ENCODE measurements around the gene DDHD1. TPM values are rescaled to one million over a fixed set of nuclear protein-coding genes. Genes with fewer than 3 reads are reported as not detected.

DDHD1 gene
- total RNA-seq, 1 experiment from 2014 or later = 15.7 TPM

GRCh38 chr14:53109105-53110041 lies 43.8 kb downstream of the DDHD1 start:
- H3K56ac ChIP-seq (ENCODE audit: insufficient read length, low read depth, low read length) = no peak overlapping the region
- Mint-ChIP-seq H3K4me3 (no peak overlapping the region), H3K27ac (no peak overlapping the region), H3K4me1 (peaks cover 7 to 9% of the 10 kb centered on the region in 2 experiments), H3K36me3 (ENCODE audit: insufficient read depth in 1 of 3, low read depth in 3 of 3) (peaks cover 3 to 7% (median 4%) of the 10 kb centered on the region in 3 experiments; a peak in 4 of 7 replicates), H3K9me3 (peaks cover 4 to 10% of the 10 kb centered on the region in 2 experiments), H3K27me3 (ENCODE audit: low read depth) (no peaks in the 10 kb centered on the region)
- H3K79me1 ChIP-seq (ENCODE audit: insufficient read depth, low read depth, low read length, poor library complexity, severe bottlenecking) = no peaks in the 10 kb centered on the region
- no peak overlapping the region for H3K4ac ChIP-seq (ENCODE audit: low read depth, low read length)
- H2AK5ac ChIP-seq (ENCODE audit: insufficient read length, low read length) = no peak overlapping the region
- H3K23ac ChIP-seq (ENCODE audit: insufficient read length, low read depth, low read length) = no peak overlapping the region
- H3K9me3 ChIP-seq (ENCODE audit: control insufficient read depth, low read depth, low read length) = no peaks in the 10 kb centered on the region
- H2AFZ ChIP-seq (ENCODE audit: low read length) = no peak overlapping the region
- H3K18ac ChIP-seq (ENCODE audit: insufficient read length, low read depth, low read length) = no peak overlapping the region
- H2BK5ac ChIP-seq (ENCODE audit: insufficient read length, low read length) = no peak overlapping the region
- H2BK20ac ChIP-seq (ENCODE audit: low read depth, low read length, poor library complexity, severe bottlenecking) = no peak overlapping the region
- no peak overlapping the region for H2BK120ac ChIP-seq (ENCODE audit: low read depth, low read length, poor library complexity, severe bottlenecking)
- no peak overlapping the region for H3T11ph ChIP-seq (ENCODE audit: low read length)
- H2BK12ac ChIP-seq (ENCODE audit: insufficient read length, low read depth, low read length) = no peak overlapping the region
- no peak overlapping the region for H3K9ac ChIP-seq (ENCODE audit: extremely low read depth, insufficient read length, low read length)
- TF ChIP-seq, protein P1, sequence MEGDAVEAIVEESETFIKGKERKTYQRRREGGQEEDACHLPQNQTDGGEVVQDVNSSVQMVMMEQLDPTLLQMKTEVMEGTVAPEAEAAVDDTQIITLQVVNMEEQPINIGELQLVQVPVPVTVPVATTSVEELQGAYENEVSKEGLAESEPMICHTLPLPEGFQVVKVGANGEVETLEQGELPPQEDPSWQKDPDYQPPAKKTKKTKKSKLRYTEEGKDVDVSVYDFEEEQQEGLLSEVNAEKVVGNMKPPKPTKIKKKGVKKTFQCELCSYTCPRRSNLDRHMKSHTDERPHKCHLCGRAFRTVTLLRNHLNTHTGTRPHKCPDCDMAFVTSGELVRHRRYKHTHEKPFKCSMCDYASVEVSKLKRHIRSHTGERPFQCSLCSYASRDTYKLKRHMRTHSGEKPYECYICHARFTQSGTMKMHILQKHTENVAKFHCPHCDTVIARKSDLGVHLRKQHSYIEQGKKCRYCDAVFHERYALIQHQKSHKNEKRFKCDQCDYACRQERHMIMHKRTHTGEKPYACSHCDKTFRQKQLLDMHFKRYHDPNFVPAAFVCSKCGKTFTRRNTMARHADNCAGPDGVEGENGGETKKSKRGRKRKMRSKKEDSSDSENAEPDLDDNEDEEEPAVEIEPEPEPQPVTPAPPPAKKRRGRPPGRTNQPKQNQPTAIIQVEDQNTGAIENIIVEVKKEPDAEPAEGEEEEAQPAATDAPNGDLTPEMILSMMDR (conservative IDR thresholded peaks at IDR 0.05) = no peak
- no peak overlapping the region for H4K5ac ChIP-seq (ENCODE audit: insufficient read length, low read depth, low read length)
- H3K27ac ChIP-seq (ENCODE audit: insufficient read length, low read depth, low read length) = no peak overlapping the region
- no peak overlapping the region for H3K4me2 ChIP-seq (ENCODE audit: insufficient read depth, insufficient read length, low read length)
- no peaks in the 10 kb centered on the region for H3K4me1 ChIP-seq (ENCODE audit: insufficient read depth, low read length)
- WGBS (ENCODE audit: extremely low coverage, insufficient read length, low lambda C conversion rate) = no CpG with 5 or more reads among the region's 5 CpGs
- no peak for DNase-seq
- H3K79me2 ChIP-seq (ENCODE audit: insufficient read depth, low read length) = no peaks in the 10 kb centered on the region
- H4K20me1 ChIP-seq (ENCODE audit: control insufficient read depth, insufficient read depth, insufficient read length) = no peaks in the 10 kb centered on the region
- no peak overlapping the region for H4K8ac ChIP-seq (replicated peaks; ENCODE audit: insufficient read length, low read depth, low read length)
- H3K23me2 ChIP-seq (ENCODE audit: insufficient read length, low read depth, low read length, poor library complexity, severe bottlenecking) = no peaks in the 10 kb centered on the region
- H4K91ac ChIP-seq (ENCODE audit: insufficient read length, low read depth, low read length) = no peak overlapping the region
- H3K27me3 ChIP-seq (ENCODE audit: insufficient read depth, low read length) = no peaks in the 10 kb centered on the region
- no peak overlapping the region for H3K14ac ChIP-seq (ENCODE audit: insufficient read depth, low read length)
- H2BK15ac ChIP-seq (ENCODE audit: low read depth, low read length) = no peak overlapping the region
